Measurements from ENCODE around the gene B4GALT7. TPM values are rescaled to one million over a fixed set of nuclear protein-coding genes. Genes with fewer than 3 reads are reported as not detected.
A peak's percentile ranks its signal among the peaks of the same experiment; 100 is the strongest.

Gene B4GALT7
- total RNA-seq, 1 experiment from 2014 or later: 26.3 TPM

DNA sequence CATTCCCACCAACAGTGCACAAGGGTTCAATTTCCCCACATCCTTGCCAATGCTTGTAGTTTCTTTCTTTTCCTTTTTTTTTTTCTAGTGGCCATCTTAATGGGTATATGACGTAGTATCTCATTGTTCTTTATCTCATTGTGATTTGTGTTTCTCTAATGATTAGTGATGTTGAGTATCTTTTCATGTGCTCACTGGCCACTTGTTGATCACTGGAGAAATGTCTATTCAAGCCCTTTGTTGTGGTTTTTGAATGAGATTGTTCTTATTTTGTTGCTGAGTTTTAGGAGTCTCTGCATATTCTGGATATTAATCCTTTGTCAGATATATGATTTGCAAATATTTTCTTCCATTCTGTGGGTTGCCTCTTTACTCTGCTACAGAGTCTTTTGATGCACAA, 9.5 kb upstream of the B4GALT7 start:
- no peak overlapping the region for H3K4me2 ChIP-seq (ENCODE audit: insufficient read depth, insufficient read length, low read length)
- H2BK12ac ChIP-seq (ENCODE audit: insufficient read length, low read depth, low read length): no peak overlapping the region
- H2AFZ ChIP-seq (ENCODE audit: low read length): no peak overlapping the region
- no peaks in the 10 kb centered on the region for H3K9me3 Mint-ChIP-seq
- no peak overlapping the region for H3K27ac ChIP-seq (ENCODE audit: insufficient read length, low read depth, low read length)
- no CpG with 5 or more reads among the region's 1 CpG for WGBS (ENCODE audit: extremely low coverage, insufficient read length, low lambda C conversion rate)
- DNase-seq: no peak
- no peak overlapping the region for H2BK15ac ChIP-seq (ENCODE audit: low read depth, low read length)
- H4K20me1 ChIP-seq (ENCODE audit: control insufficient read depth, insufficient read depth, insufficient read length): no peaks in the 10 kb centered on the region
- no peak overlapping the region for H4K91ac ChIP-seq (ENCODE audit: insufficient read length, low read depth, low read length)
- no peak overlapping the region for H4K5ac ChIP-seq (ENCODE audit: insufficient read length, low read depth, low read length)
- H3K4me1 Mint-ChIP-seq: peaks cover 2 to 9% of the 10 kb centered on the region in 2 experiments; a peak in 3 of 4 replicates
- H3K4me3 Mint-ChIP-seq: peak overlapping the region in 1 of 2 experiments; percentile 23; a peak in 1 of 5 replicates
- no peak overlapping the region for H2BK5ac ChIP-seq (ENCODE audit: insufficient read length, low read length)
- no peaks in the 10 kb centered on the region; the same call in 1 of the 2 replicates for H3K27me3 ChIP-seq (ENCODE audit: insufficient read depth, low read length)
- peaks cover 6% of the 10 kb centered on the region for H3K23me2 ChIP-seq (ENCODE audit: insufficient read length, low read depth, low read length, poor library complexity, severe bottlenecking)
- H3K4me1 ChIP-seq (ENCODE audit: insufficient read depth, low read length): no peaks in the 10 kb centered on the region
- H4K8ac ChIP-seq (replicated peaks; ENCODE audit: insufficient read length, low read depth, low read length): no peak overlapping the region
- H3K23ac ChIP-seq (ENCODE audit: insufficient read length, low read depth, low read length): no peak overlapping the region
- TF ChIP-seq, protein P1, sequence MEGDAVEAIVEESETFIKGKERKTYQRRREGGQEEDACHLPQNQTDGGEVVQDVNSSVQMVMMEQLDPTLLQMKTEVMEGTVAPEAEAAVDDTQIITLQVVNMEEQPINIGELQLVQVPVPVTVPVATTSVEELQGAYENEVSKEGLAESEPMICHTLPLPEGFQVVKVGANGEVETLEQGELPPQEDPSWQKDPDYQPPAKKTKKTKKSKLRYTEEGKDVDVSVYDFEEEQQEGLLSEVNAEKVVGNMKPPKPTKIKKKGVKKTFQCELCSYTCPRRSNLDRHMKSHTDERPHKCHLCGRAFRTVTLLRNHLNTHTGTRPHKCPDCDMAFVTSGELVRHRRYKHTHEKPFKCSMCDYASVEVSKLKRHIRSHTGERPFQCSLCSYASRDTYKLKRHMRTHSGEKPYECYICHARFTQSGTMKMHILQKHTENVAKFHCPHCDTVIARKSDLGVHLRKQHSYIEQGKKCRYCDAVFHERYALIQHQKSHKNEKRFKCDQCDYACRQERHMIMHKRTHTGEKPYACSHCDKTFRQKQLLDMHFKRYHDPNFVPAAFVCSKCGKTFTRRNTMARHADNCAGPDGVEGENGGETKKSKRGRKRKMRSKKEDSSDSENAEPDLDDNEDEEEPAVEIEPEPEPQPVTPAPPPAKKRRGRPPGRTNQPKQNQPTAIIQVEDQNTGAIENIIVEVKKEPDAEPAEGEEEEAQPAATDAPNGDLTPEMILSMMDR (conservative IDR thresholded peaks at IDR 0.05): no peak
- H3K9me3 ChIP-seq (ENCODE audit: control insufficient read depth, low read depth, low read length): no peaks in the 10 kb centered on the region
- H3K9ac ChIP-seq (ENCODE audit: extremely low read depth, insufficient read length, low read length): no peak overlapping the region
- peaks cover 14 to 29% (median 23%) of the 10 kb centered on the region in 3 experiments; a peak in 6 of 7 replicates for H3K36me3 Mint-ChIP-seq (ENCODE audit: insufficient read depth in 1 of 3, low read depth in 3 of 3)
- no peak overlapping the region for H3K18ac ChIP-seq (ENCODE audit: insufficient read length, low read depth, low read length)
- no peaks in the 10 kb centered on the region for H3K79me1 ChIP-seq (ENCODE audit: insufficient read depth, low read depth, low read length, poor library complexity, severe bottlenecking)
- H2BK120ac ChIP-seq (ENCODE audit: low read depth, low read length, poor library complexity, severe bottlenecking): no peak overlapping the region
- H3K14ac ChIP-seq (ENCODE audit: insufficient read depth, low read length): no peak overlapping the region
- no peak overlapping the region for H3K27ac Mint-ChIP-seq
- H3K56ac ChIP-seq (ENCODE audit: insufficient read length, low read depth, low read length): no peak overlapping the region
- peaks cover 31% of the 10 kb centered on the region for H3K27me3 Mint-ChIP-seq (ENCODE audit: low read depth)
- H3K4ac ChIP-seq (ENCODE audit: low read depth, low read length): no peak overlapping the region
- no peak overlapping the region for H2AK5ac ChIP-seq (ENCODE audit: insufficient read length, low read length)
- no peak overlapping the region for H3T11ph ChIP-seq (ENCODE audit: low read length)
- no peak overlapping the region for H2BK20ac ChIP-seq (ENCODE audit: low read depth, low read length, poor library complexity, severe bottlenecking)
- H3K79me2 ChIP-seq (ENCODE audit: insufficient read depth, low read length): no peaks in the 10 kb centered on the region
